ENCODE data around the gene RHCE. TPM values are rescaled to one million over a fixed set of nuclear protein-coding genes. Genes with fewer than 3 reads are reported as not detected.
"Not testable (repeated sequence)": the region's sequence is repeated elsewhere in the genome, so short reads cannot be mapped to it uniquely, and the experiment has no call there.

The RHCE gene
- total RNA-seq, 1 donor from 2014 or later: 0.52 TPM

DNA sequence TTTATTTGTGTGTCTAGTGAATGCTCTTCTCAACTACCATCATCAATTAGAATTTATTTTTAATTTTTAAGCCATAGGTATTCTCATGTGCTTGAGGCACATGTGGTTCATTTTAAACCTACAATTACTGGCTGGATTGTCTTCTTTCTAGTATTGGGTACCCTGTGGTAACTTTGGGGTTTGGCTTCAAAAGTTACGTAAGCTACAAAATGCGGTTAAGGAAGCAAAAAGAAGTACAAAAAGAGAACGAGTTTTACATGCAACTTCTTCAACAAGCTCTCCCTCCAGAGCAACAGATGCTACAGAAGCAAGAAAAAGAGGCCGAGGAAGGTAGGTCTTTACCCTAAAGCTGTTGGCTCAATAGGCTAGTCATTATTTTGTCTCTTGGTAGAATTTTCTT lies 35.9 kb upstream of the RHCE start:
- Histone ChIP-seq H3K36me3 (ENCODE audit: control insufficient read depth in 3 of 3, insufficient read depth in 3 of 3, low read length in 3 of 3) (peaks cover 6 to 23% (median 23%) of the 10 kb centered on the region in 3 donors), H3K9ac (ENCODE audit: low read depth in 1 of 3, low read length in 3 of 3) (no peak overlapping the region), H3K9me3 (ENCODE audit: control insufficient read depth in 3 of 3, low read length in 3 of 3) (no peaks in the 10 kb centered on the region), H3K4me3 (ENCODE audit: low read length in 3 of 3) (no peak overlapping the region), H3K27me3 (ENCODE audit: control insufficient read depth in 3 of 3, insufficient read depth in 3 of 3, low read length in 3 of 3) (no peaks in the 10 kb centered on the region), H3K4me1 (ENCODE audit: control insufficient read depth in 3 of 3, insufficient read depth in 3 of 3, low read length in 3 of 3) (peaks cover 10 to 19% (median 11%) of the 10 kb centered on the region in 3 donors), H3K27ac (ENCODE audit: low read depth, low read length) (no peak overlapping the region)

GRCh38 chr1:25451908-25452307 lies 31.3 kb upstream of the RHCE start:
- Histone ChIP-seq H3K4me3 (ENCODE audit: low read length in 3 of 3) (no peak overlapping the region), H3K27me3 (ENCODE audit: control insufficient read depth in 3 of 3, insufficient read depth in 3 of 3, low read length in 3 of 3) (no peaks in the 10 kb centered on the region), H3K36me3 (ENCODE audit: control insufficient read depth in 3 of 3, insufficient read depth in 3 of 3, low read length in 3 of 3) (peaks cover 6 to 25% (median 18%) of the 10 kb centered on the region in 3 donors), H3K27ac (ENCODE audit: low read depth, low read length) (no peak overlapping the region), H3K9me3 (ENCODE audit: control insufficient read depth in 3 of 3, low read length in 3 of 3) (no peaks in the 10 kb centered on the region), H3K4me1 (ENCODE audit: control insufficient read depth in 3 of 3, insufficient read depth in 3 of 3, low read length in 3 of 3) (peaks cover 0 to 4% (median 0%) of the 10 kb centered on the region in 3 donors), H3K9ac (ENCODE audit: low read depth in 1 of 3, low read length in 3 of 3) (no peak overlapping the region)

DNA sequence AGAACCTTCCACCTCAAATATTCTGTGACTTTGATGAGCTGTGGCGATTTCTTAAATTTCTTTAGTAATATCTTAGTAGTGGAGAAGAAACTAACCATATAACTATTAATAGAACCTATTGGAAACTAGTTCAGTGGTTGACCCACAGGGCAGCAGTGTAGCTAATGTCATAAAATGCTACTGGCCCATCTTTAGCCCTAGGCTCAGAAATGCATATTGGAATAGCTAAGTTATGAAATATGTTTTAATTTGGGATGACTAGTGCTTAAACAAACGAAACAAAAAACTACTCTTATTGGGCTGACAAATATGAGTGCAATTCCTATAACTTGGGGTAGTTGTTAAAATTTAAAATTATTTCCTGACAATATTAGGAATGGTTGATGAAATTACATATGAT lies 30.3 kb upstream of the RHCE start:
- Histone ChIP-seq H3K27me3 (ENCODE audit: control insufficient read depth in 3 of 3, insufficient read depth in 3 of 3, low read length in 3 of 3) (no peaks in the 10 kb centered on the region), H3K9me3 (ENCODE audit: control insufficient read depth in 3 of 3, low read length in 3 of 3) (no peaks in the 10 kb centered on the region), H3K36me3 (ENCODE audit: control insufficient read depth in 3 of 3, insufficient read depth in 3 of 3, low read length in 3 of 3) (peaks cover 5 to 20% (median 18%) of the 10 kb centered on the region in 3 donors), H3K4me1 (ENCODE audit: control insufficient read depth in 3 of 3, insufficient read depth in 3 of 3, low read length in 3 of 3) (peaks cover 0 to 7% (median 2%) of the 10 kb centered on the region in 3 donors), H3K4me3 (ENCODE audit: low read length in 3 of 3) (no peak overlapping the region), H3K27ac (ENCODE audit: low read depth, low read length) (no peak overlapping the region), H3K9ac (ENCODE audit: low read depth in 1 of 3, low read length in 3 of 3) (no peak overlapping the region)

GRCh38 chr1:25447547-25447946 lies 26.9 kb upstream of the RHCE start:
- Histone ChIP-seq H3K36me3 (ENCODE audit: control insufficient read depth in 3 of 3, insufficient read depth in 3 of 3, low read length in 3 of 3) (peaks cover 3 to 16% (median 12%) of the 10 kb centered on the region in 3 donors), H3K9me3 (ENCODE audit: control insufficient read depth in 3 of 3, low read length in 3 of 3) (no peaks in the 10 kb centered on the region), H3K4me3 (ENCODE audit: low read length in 3 of 3) (no peak overlapping the region), H3K4me1 (ENCODE audit: control insufficient read depth in 3 of 3, insufficient read depth in 3 of 3, low read length in 3 of 3) (peaks cover 0 to 8% (median 5%) of the 10 kb centered on the region in 3 donors), H3K27me3 (ENCODE audit: control insufficient read depth in 3 of 3, insufficient read depth in 3 of 3, low read length in 3 of 3) (no peaks in the 10 kb centered on the region), H3K9ac (ENCODE audit: low read depth in 1 of 3, low read length in 3 of 3) (no peak overlapping the region), H3K27ac (ENCODE audit: low read depth, low read length) (no peak overlapping the region)

DNA sequence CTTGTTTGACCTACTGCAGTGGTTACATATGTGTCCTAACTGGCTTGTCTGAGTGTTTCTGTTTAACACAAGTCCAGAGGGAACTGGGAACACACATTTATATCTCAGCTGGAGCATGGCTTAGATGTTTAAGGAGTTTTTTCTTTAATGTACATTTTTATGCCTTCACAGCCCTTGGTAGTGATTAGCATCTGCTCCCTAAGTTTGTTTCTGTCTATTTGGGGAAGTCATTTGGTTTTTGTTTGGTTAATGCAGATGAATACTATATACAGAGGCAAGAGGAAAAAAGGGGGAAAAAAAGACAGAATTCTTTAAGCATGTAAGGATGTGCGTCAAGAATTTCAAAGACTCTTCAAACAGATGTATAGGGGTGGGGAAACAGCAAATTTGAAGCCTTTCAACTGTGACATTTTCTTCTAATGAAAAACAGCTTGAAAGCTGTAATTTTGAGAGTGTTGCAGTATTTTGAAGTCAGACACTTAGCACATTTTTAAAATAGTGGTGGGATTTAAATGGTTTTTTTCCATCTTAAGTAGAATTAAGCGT lies 25.4 kb upstream of the RHCE start:
- H3K9ac ChIP-seq (ENCODE audit: low read depth in 1 of 3, low read length in 3 of 3): peak overlapping the region in 1 of 3 donors; percentile 18
- no peaks in the 10 kb centered on the region for H3K27me3 ChIP-seq (ENCODE audit: control insufficient read depth in 3 of 3, insufficient read depth in 3 of 3, low read length in 3 of 3)
- no peak overlapping the region for H3K4me3 ChIP-seq (ENCODE audit: low read length in 3 of 3)
- no peak overlapping the region for H3K27ac ChIP-seq (ENCODE audit: low read depth, low read length)
- H3K4me1 ChIP-seq (ENCODE audit: control insufficient read depth in 3 of 3, insufficient read depth in 3 of 3, low read length in 3 of 3): peaks cover 0 to 9% (median 8%) of the 10 kb centered on the region in 3 donors
- H3K36me3 ChIP-seq (ENCODE audit: control insufficient read depth in 3 of 3, insufficient read depth in 3 of 3, low read length in 3 of 3): peaks cover 3 to 16% (median 12%) of the 10 kb centered on the region in 3 donors
- no peaks in the 10 kb centered on the region for H3K9me3 ChIP-seq (ENCODE audit: control insufficient read depth in 3 of 3, low read length in 3 of 3)

GRCh38 chr1:25444604-25445003 lies 24.0 kb upstream of the RHCE start:
- not testable (repeated sequence) for H3K27me3 ChIP-seq (ENCODE audit: control insufficient read depth in 3 of 3, insufficient read depth in 3 of 3, low read length in 3 of 3); H3K4me1 ChIP-seq (ENCODE audit: control insufficient read depth in 3 of 3, insufficient read depth in 3 of 3, low read length in 3 of 3); H3K9ac ChIP-seq (ENCODE audit: low read depth in 1 of 3, low read length in 3 of 3); H3K4me3 ChIP-seq (ENCODE audit: low read length in 3 of 3); H3K9me3 ChIP-seq (ENCODE audit: control insufficient read depth in 3 of 3, low read length in 3 of 3); H3K27ac ChIP-seq (ENCODE audit: low read depth, low read length)
- peaks cover 3 to 14% (median 12%) of the 10 kb centered on the region in 3 donors for H3K36me3 ChIP-seq (ENCODE audit: control insufficient read depth in 3 of 3, insufficient read depth in 3 of 3, low read length in 3 of 3)

- H3K36me3 ChIP-seq (ENCODE audit: control insufficient read depth in 3 of 3, insufficient read depth in 3 of 3, low read length in 3 of 3): peaks cover 3 to 12% (median 9%) of the 10 kb centered on the region in 3 donors
- peaks cover 0 to 12% (median 3%) of the 10 kb centered on the region in 3 donors for H3K4me1 ChIP-seq (ENCODE audit: control insufficient read depth in 3 of 3, insufficient read depth in 3 of 3, low read length in 3 of 3)
- no peak overlapping the region for H3K27ac ChIP-seq (ENCODE audit: low read depth, low read length)
- no peak overlapping the region for H3K9ac ChIP-seq (ENCODE audit: low read depth in 1 of 3, low read length in 3 of 3)
- no peaks in the 10 kb centered on the region for H3K27me3 ChIP-seq (ENCODE audit: control insufficient read depth in 3 of 3, insufficient read depth in 3 of 3, low read length in 3 of 3)
- no peak overlapping the region for H3K4me3 ChIP-seq (ENCODE audit: low read length in 3 of 3)
- H3K9me3 ChIP-seq (ENCODE audit: control insufficient read depth in 3 of 3, low read length in 3 of 3): no peaks in the 10 kb centered on the region
These were observed 22.5 kb upstream of the RHCE start for GRCh38 chr1:25443030-25443699.

DNA sequence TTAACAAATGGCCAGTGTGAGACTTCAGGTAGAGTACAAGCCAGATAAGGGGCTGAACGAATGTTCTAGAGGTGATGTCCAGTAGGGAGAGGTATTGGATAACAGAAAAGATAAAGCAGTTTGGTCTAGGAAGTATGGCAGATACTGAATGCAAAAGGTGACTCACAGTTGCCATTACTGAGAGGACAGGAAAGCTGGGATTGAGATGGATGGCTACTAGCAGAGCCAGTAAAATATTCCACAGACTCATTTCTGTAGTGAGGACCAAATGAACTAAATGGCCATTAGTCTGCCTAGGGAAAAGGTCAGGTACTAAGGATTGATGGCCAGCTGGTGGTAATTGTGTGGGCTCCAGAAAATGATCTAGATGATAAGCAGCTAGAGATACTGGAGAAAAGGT lies 21.6 kb upstream of the RHCE start:
- Histone ChIP-seq H3K4me1 (ENCODE audit: control insufficient read depth in 3 of 3, insufficient read depth in 3 of 3, low read length in 3 of 3) (peaks cover 0 to 12% (median 4%) of the 10 kb centered on the region in 3 donors), H3K9ac (ENCODE audit: low read depth in 1 of 3, low read length in 3 of 3) (no peak overlapping the region), H3K27me3 (ENCODE audit: control insufficient read depth in 3 of 3, insufficient read depth in 3 of 3, low read length in 3 of 3) (no peaks in the 10 kb centered on the region), H3K9me3 (ENCODE audit: control insufficient read depth in 3 of 3, low read length in 3 of 3) (no peaks in the 10 kb centered on the region), H3K4me3 (ENCODE audit: low read length in 3 of 3) (no peak overlapping the region), H3K36me3 (ENCODE audit: control insufficient read depth in 3 of 3, insufficient read depth in 3 of 3, low read length in 3 of 3) (peaks cover 3 to 5% (median 3%) of the 10 kb centered on the region in 3 donors), H3K27ac (ENCODE audit: low read depth, low read length) (no peak overlapping the region)

DNA sequence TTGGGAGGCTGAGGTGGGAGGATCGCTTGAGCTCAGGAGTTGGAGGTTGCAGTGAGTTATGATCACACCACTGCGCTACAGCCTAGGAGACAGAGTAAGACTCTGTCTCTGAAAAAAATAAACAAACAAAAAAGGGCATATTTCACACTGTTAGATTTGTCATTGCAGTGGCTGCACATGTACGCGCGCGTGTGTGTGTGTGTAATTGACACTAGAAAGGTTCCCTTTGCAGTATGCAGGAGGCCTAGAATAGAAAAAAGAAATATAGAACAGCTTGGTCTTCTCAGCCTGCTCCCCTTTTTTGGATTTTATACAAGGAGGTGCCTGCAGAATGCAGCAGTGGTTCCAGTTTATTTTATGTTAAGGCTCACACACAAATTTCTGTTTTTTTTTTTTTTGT lies 18.7 kb upstream of the RHCE start:
- Histone ChIP-seq H3K4me1 (ENCODE audit: control insufficient read depth in 3 of 3, insufficient read depth in 3 of 3, low read length in 3 of 3) (peaks cover 24 to 34% (median 25%) of the 10 kb centered on the region in 3 donors), H3K27ac (ENCODE audit: low read depth, low read length) (no peak overlapping the region), H3K9ac (ENCODE audit: low read depth in 1 of 3, low read length in 3 of 3) (no peak overlapping the region), H3K36me3 (ENCODE audit: control insufficient read depth in 3 of 3, insufficient read depth in 3 of 3, low read length in 3 of 3) (no peaks in the 10 kb centered on the region), H3K27me3 (ENCODE audit: control insufficient read depth in 3 of 3, insufficient read depth in 3 of 3, low read length in 3 of 3) (no peaks in the 10 kb centered on the region), H3K9me3 (ENCODE audit: control insufficient read depth in 3 of 3, low read length in 3 of 3) (no peaks in the 10 kb centered on the region), H3K4me3 (ENCODE audit: low read length in 3 of 3) (no peak overlapping the region)

GRCh38 chr1:25437672-25438071 lies 17.0 kb upstream of the RHCE start:
- no peak overlapping the region for H3K27ac ChIP-seq (ENCODE audit: low read depth, low read length)
- peaks cover 36 to 47% (median 38%) of the 10 kb centered on the region in 3 donors for H3K4me1 ChIP-seq (ENCODE audit: control insufficient read depth in 3 of 3, insufficient read depth in 3 of 3, low read length in 3 of 3)
- H3K4me3 ChIP-seq (ENCODE audit: low read length in 3 of 3): no peak overlapping the region

More at GRCh38 chr1:25437672-25438071, 17.0 kb upstream of the RHCE start:
- H3K27me3 ChIP-seq (ENCODE audit: control insufficient read depth in 3 of 3, insufficient read depth in 3 of 3, low read length in 3 of 3): no peaks in the 10 kb centered on the region
- no peaks in the 10 kb centered on the region for H3K9me3 ChIP-seq (ENCODE audit: control insufficient read depth in 3 of 3, low read length in 3 of 3)
- H3K9ac ChIP-seq (ENCODE audit: low read depth in 1 of 3, low read length in 3 of 3): no peak overlapping the region
- no peaks in the 10 kb centered on the region for H3K36me3 ChIP-seq (ENCODE audit: control insufficient read depth in 3 of 3, insufficient read depth in 3 of 3, low read length in 3 of 3)

Measured in skeletal muscle tissue (tissue), 4 donors.